Spleen (tissue), 7 donors: Measurements from ENCODE around the gene RTL5.

Experiments used
- CTCF ChIP-seq, 11 experiments: fragments of 200-600 bp in 7 of 11; fragments of 450-650 bp in 4 of 11; sonication (generic) in 4 of 11; IDR thresholded peaks in 8 of 11; conservative IDR thresholded peaks in 3 of 11; 1 replicate in 7 of 11; 2 replicates in 4 of 11; pipeline versions ENCODE4 v1.4.0 to v1.8.0; 2016 to 2021; ENCODE audit warnings: antibody characterized with exemption in 11 of 11, inconsistent platforms in 4 of 11, mild to moderate bottlenecking in 1 of 11
- POLR2A ChIP-seq, 3 donors: fragments of 450-650 bp; IDR thresholded peaks; one replicate each; pipeline ENCODE4 v1.5.1; 2017; ENCODE audit warnings: antibody characterized with exemption in 3 of 3, mild to moderate bottlenecking in 1 of 3
- donor health status: DM: no; HTN: no; CAD: no; lungs with moderate emphysema.
- donor health status: DM: no; HTN: no; CAD: no.
- donor health status: DM: no; HTN: no; CAD: no.

DNA sequence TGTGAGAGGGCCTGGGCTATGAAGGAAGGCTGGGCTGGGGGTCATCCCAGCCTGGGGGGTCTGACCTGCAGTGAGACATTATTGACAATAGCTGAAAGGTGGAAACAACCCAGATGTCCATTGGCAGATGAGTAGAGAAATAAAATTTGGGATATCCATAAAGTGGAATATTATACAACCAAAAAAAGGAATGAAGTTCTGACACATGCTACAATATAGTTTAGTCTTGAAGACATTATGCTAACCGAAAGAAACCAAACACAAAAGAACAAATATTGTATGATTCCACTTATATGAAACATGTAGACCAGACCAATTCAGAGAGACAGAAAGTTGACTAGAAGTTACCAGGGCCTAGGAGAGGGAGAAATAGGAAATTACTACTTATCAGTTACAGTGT is 44.7 kb downstream of the RTL5 start:
- TF ChIP-seq CTCF (IDR thresholded peaks at IDR 0.05 in 8 of 11, conservative IDR thresholded peaks at IDR 0.05 in 3 of 11) = no peak
- TF ChIP-seq POLR2A (IDR thresholded peaks at IDR 0.05) = no peak
